ENCODE data around the gene CCSER1. TPM values are rescaled to one million over a fixed set of nuclear protein-coding genes. Genes with fewer than 3 reads are reported as not detected.

CCSER1 gene
- total and polyA plus RNA-seq, 2 experiments from 2014 or later: 5.2 to 23.4 TPM

GRCh38 chr4:90234916-90235547 lies 107.8 kb downstream of the CCSER1 start:
- H3K9me3 ChIP-seq (ENCODE audit: low read depth): no peaks in the 10 kb centered on the region
- no peak for DNase-seq (ENCODE audit: low spot score)
- no peaks in the 10 kb centered on the region for H3K36me3 ChIP-seq (replicated peaks; ENCODE audit: insufficient read depth, low read depth)
- H3K9me2 ChIP-seq (replicated peaks; ENCODE audit: insufficient read depth): no peaks in the 10 kb centered on the region
- no peaks in the 10 kb centered on the region for H4K20me1 ChIP-seq (ENCODE audit: insufficient read depth, poor library complexity, severe bottlenecking)
- H3K27ac ChIP-seq: no peak overlapping the region
- TF ChIP-seq EZH2 (IDR thresholded peaks at IDR 0.05; ENCODE audit: borderline replicate concordance) (no peak), EZH2phosphoT487 (IDR thresholded peaks at IDR 0.05; ENCODE audit: low read depth, severe bottlenecking, unreplicated experiment) (no peak), CTCF (IDR thresholded peaks at IDR 0.05; ENCODE audit: poor library complexity) (no peak)
- H3K79me2 ChIP-seq: no peaks in the 10 kb centered on the region
- no peaks in the 10 kb centered on the region for H3K27me3 ChIP-seq
- H2AFZ ChIP-seq: no peak overlapping the region
- no peak overlapping the region for H3K4me3 ChIP-seq
- WGBS (ENCODE audit: low lambda C conversion rate, missing lambda C conversion rate): 78% methylated on average over 8 of the region's 8 CpGs
- H3K4me1 ChIP-seq (ENCODE audit: insufficient read depth): peaks cover 4% of the 10 kb centered on the region
- no peak overlapping the region for H3K4me2 ChIP-seq

- Histone ChIP-seq H3K9me2 (replicated peaks; ENCODE audit: insufficient read depth) (no peaks in the 10 kb centered on the region), H4K20me1 (ENCODE audit: insufficient read depth, poor library complexity, severe bottlenecking) (no peaks in the 10 kb centered on the region), H3K27me3 (no peaks in the 10 kb centered on the region), H3K4me2 (no peak overlapping the region), H3K4me1 (ENCODE audit: insufficient read depth) (peaks cover 4% of the 10 kb centered on the region), H3K9me3 (ENCODE audit: low read depth) (no peaks in the 10 kb centered on the region), H3K4me3 (no peak overlapping the region), H3K36me3 (replicated peaks; ENCODE audit: insufficient read depth, low read depth) (no peaks in the 10 kb centered on the region), H3K79me2 (no peaks in the 10 kb centered on the region), H2AFZ (no peak overlapping the region), H3K27ac (no peak overlapping the region)
- WGBS (ENCODE audit: low lambda C conversion rate, missing lambda C conversion rate): 81% methylated on average over 4 of the region's 4 CpGs
- no peak for DNase-seq (ENCODE audit: low spot score)
- no peak for TF ChIP-seq CTCF (IDR thresholded peaks at IDR 0.05; ENCODE audit: poor library complexity)
- TF ChIP-seq EZH2phosphoT487 (IDR thresholded peaks at IDR 0.05; ENCODE audit: low read depth, severe bottlenecking, unreplicated experiment): no peak
- TF ChIP-seq EZH2 (IDR thresholded peaks at IDR 0.05; ENCODE audit: borderline replicate concordance): no peak
These were observed 110.7 kb downstream of the CCSER1 start for GRCh38 chr4:90237751-90238530.

- WGBS (ENCODE audit: low lambda C conversion rate, missing lambda C conversion rate): 80% methylated on average over 1 of the region's 1 CpG
These were observed 113.1 kb downstream of the CCSER1 start for GRCh38 chr4:90240333-90240732.

More at GRCh38 chr4:90240333-90240732, 113.1 kb downstream of the CCSER1 start:
- TF ChIP-seq EZH2phosphoT487 (IDR thresholded peaks at IDR 0.05; ENCODE audit: low read depth, severe bottlenecking, unreplicated experiment): no peak
- TF ChIP-seq CTCF (IDR thresholded peaks at IDR 0.05; ENCODE audit: poor library complexity): no peak
- no peak for TF ChIP-seq EZH2 (IDR thresholded peaks at IDR 0.05; ENCODE audit: borderline replicate concordance)
- Histone ChIP-seq H3K27me3 (no peaks in the 10 kb centered on the region), H3K4me2 (no peak overlapping the region), H3K9me3 (ENCODE audit: low read depth) (no peaks in the 10 kb centered on the region), H2AFZ (no peak overlapping the region), H3K79me2 (no peaks in the 10 kb centered on the region), H3K9me2 (replicated peaks; ENCODE audit: insufficient read depth) (no peaks in the 10 kb centered on the region), H4K20me1 (ENCODE audit: insufficient read depth, poor library complexity, severe bottlenecking) (no peaks in the 10 kb centered on the region), H3K4me3 (no peak overlapping the region), H3K36me3 (replicated peaks; ENCODE audit: insufficient read depth, low read depth) (no peaks in the 10 kb centered on the region), H3K4me1 (ENCODE audit: insufficient read depth) (peaks cover 4% of the 10 kb centered on the region), H3K27ac (no peak overlapping the region)
- DNase-seq (ENCODE audit: low spot score): no peak

All from hepatocyte (in vitro differentiated cells).